ENCODE measurements around the gene JAML.
"Not testable (repeated sequence)": the region's sequence is repeated elsewhere in the genome, so short reads cannot be mapped to it uniquely, and the experiment has no call there.

The JAML gene

GRCh38 chr11:118194835-118195627 is 29.8 kb downstream of the JAML start:
- DNase-seq (ENCODE audit: low spot score) = no peak

GRCh38 chr11:118193910-118194566 is 30.8 kb downstream of the JAML start:
- no peak for DNase-seq (ENCODE audit: low spot score)

- not testable (repeated sequence) for DNase-seq (ENCODE audit: low spot score)
Measured at GRCh38 chr11:118192817-118193216, 32.0 kb downstream of the JAML start.

- DNase-seq (ENCODE audit: low spot score) = not testable (repeated sequence)
Measured at GRCh38 chr11:118190942-118191506, 33.8 kb downstream of the JAML start.

GRCh38 chr11:118186346-118187107 is 38.3 kb downstream of the JAML start:
- DNase-seq (ENCODE audit: low spot score) = no peak

GRCh38 chr11:118184784-118185579 is 39.8 kb downstream of the JAML start:
- no peak for DNase-seq (ENCODE audit: low spot score)

GRCh38 chr11:118183691-118184090 is 41.1 kb downstream of the JAML start:
- not testable (repeated sequence) for DNase-seq (ENCODE audit: low spot score)

GRCh38 chr11:118180300-118180703 is 44.5 kb downstream of the JAML start:
- DNase-seq (ENCODE audit: low spot score) = no peak

- DNase-seq (ENCODE audit: low spot score) = no peak
Measured at GRCh38 chr11:118176778-118177134, 48.1 kb downstream of the JAML start.

GRCh38 chr11:118175993-118176777 is 48.6 kb downstream of the JAML start, which contains the start of gene SCN2B:
Gene SCN2B, minus strand, starts transcription at chr11:118176639. Its CDS starts 208 bp downstream, at chr11:118176431.
- no peak for DNase-seq (ENCODE audit: low spot score)

- no peak for DNase-seq (ENCODE audit: low spot score)
Measured at GRCh38 chr11:118175031-118175992, 49.5 kb downstream of the JAML start.

- no peak for DNase-seq (ENCODE audit: low spot score)
Measured at GRCh38 chr11:118174006-118174567, 50.7 kb downstream of the JAML start.

GRCh38 chr11:118172356-118172755 is 52.5 kb downstream of the JAML start:
- DNase-seq (ENCODE audit: low spot score) = no peak

- DNase-seq (ENCODE audit: low spot score) = peak; percentile 67
Measured at GRCh38 chr11:118171269-118172062, 53.3 kb downstream of the JAML start.

GRCh38 chr11:118170882-118171268 is 53.9 kb downstream of the JAML start:
- no peak for DNase-seq (ENCODE audit: low spot score)

GRCh38 chr11:118170231-118170630 is 54.6 kb downstream of the JAML start:
- DNase-seq (ENCODE audit: low spot score) = no peak

GRCh38 chr11:118169300-118170140 is 55.3 kb downstream of the JAML start:
- no peak for DNase-seq (ENCODE audit: low spot score)
